NB4 (cell line): ENCODE results near the gene IP6K2.
"Not testable (repeated sequence)": the region's sequence is repeated elsewhere in the genome, so short reads cannot be mapped to it uniquely, and the experiment has no call there.

ENCODE experiments used
- DNase-seq: peaks from one replicate; pipeline ENCODE4 v3.0.0; 2010; ENCODE audit warnings: low read depth
- H3K4me3 ChIP-seq: one replicate; pipeline ENCODE4 v1.5.1; 2011; ENCODE audit warnings: mild to moderate bottlenecking, low read depth, low read length, moderate library complexity
- CTCF ChIP-seq: IDR thresholded peaks from one replicate; pipeline ENCODE4 v1.5.1; 2012; ENCODE audit warnings: low read depth, low read length
- MAX ChIP-seq: IDR thresholded peaks from 2 replicates; pipeline ENCODE4 v1.6.1; 2011; ENCODE audit warnings: low read depth, low read length
- MYC ChIP-seq: IDR thresholded peaks from 2 replicates; pipeline ENCODE4 v1.6.1; 2011; ENCODE audit warnings: low read depth, low read length
- POLR2A ChIP-seq: IDR thresholded peaks from 2 replicates; pipeline ENCODE4 v1.6.1; 2011; ENCODE audit warnings: mild to moderate bottlenecking; ENCODE audit not compliant: insufficient read length; ENCODE audit errors: extremely low read depth

Gene IP6K2

GRCh38 chr3:48743773-48744172 is 26.8 kb upstream of the IP6K2 start:
- no peak for DNase-seq
- TF ChIP-seq MYC (no peak), MAX (no peak), CTCF (no peak), POLR2A (no peak)
- H3K4me3 ChIP-seq = no peak overlapping the region

- H3K4me3 ChIP-seq, DNase-seq: not testable (repeated sequence)
These were observed 24.2 kb upstream of the IP6K2 start for GRCh38 chr3:48741226-48741625.

GRCh38 chr3:48739955-48740823 is 23.2 kb upstream of the IP6K2 start:
- DNase-seq = peak; percentile 54
- H3K4me3 ChIP-seq = no peak overlapping the region
- TF ChIP-seq MYC (no peak), MAX (no peak), CTCF (peak; percentile 74), POLR2A (no peak)

GRCh38 chr3:48739617-48739954 is 22.6 kb upstream of the IP6K2 start:
- TF ChIP-seq MAX (no peak), MYC (no peak), CTCF (no peak), POLR2A (no peak)
- DNase-seq = no peak

GRCh38 chr3:48738926-48739616 is 22.1 kb upstream of the IP6K2 start:
- no peak overlapping the region for H3K4me3 ChIP-seq
- no peak for TF ChIP-seq MAX
- TF ChIP-seq MYC = no peak
- TF ChIP-seq CTCF = no peak
- TF ChIP-seq POLR2A = no peak
- DNase-seq = no peak

More at GRCh38 chr3:48739617-48739954, 22.6 kb upstream of the IP6K2 start:
- H3K4me3 ChIP-seq = no peak overlapping the region

- DNase-seq = no peak
- H3K4me3 ChIP-seq = no peak overlapping the region
- TF ChIP-seq MYC = no peak
- TF ChIP-seq MAX = no peak
- no peak for TF ChIP-seq POLR2A
- TF ChIP-seq CTCF = no peak
These were observed 21.1 kb upstream of the IP6K2 start for GRCh38 chr3:48738144-48738536.

GRCh38 chr3:48735075-48735767 is 18.2 kb upstream of the IP6K2 start:
- DNase-seq, H3K4me3 ChIP-seq: not testable (repeated sequence)

- DNase-seq, H3K4me3 ChIP-seq: not testable (repeated sequence)
These were observed 17.5 kb upstream of the IP6K2 start for GRCh38 chr3:48734541-48734940.
